Measurements from ENCODE around the gene PKDCC.
"Not testable (repeated sequence)": the region's sequence is repeated elsewhere in the genome, so short reads cannot be mapped to it uniquely, and the experiment has no call there.

Gene PKDCC

DNA sequence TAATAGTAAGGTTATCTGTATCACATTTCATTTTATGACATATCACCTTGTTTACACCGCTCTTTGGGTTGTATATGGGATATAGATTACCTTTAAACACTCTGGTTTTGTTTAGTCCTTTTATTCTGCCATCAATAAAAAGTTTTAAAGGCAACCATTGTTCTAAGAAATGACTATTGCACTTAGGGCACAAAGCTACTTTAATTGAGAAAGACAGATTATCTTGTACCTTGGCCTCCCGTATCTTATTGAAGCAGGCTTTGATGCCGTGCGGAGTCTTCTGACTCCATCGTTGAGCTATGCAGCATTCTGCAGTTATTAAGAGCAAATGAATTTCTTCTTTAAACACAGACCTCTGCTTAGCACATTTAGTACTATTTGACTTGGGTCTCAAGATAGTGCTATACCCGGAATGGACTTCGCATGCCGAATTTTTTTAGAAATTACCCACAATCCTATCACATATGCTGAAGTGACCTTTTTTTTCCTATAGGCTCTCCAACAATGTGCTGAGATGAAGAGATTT, 16.7 kb downstream of the PKDCC start:
- in situ Hi-C loops (cut with MboI; ENCODE audit: low pct_unique_long_range_greater_than_20kb, low sequenced_read_pairs, unreplicated experiment) = no loop called here
- TF ChIP-seq, protein P1, sequence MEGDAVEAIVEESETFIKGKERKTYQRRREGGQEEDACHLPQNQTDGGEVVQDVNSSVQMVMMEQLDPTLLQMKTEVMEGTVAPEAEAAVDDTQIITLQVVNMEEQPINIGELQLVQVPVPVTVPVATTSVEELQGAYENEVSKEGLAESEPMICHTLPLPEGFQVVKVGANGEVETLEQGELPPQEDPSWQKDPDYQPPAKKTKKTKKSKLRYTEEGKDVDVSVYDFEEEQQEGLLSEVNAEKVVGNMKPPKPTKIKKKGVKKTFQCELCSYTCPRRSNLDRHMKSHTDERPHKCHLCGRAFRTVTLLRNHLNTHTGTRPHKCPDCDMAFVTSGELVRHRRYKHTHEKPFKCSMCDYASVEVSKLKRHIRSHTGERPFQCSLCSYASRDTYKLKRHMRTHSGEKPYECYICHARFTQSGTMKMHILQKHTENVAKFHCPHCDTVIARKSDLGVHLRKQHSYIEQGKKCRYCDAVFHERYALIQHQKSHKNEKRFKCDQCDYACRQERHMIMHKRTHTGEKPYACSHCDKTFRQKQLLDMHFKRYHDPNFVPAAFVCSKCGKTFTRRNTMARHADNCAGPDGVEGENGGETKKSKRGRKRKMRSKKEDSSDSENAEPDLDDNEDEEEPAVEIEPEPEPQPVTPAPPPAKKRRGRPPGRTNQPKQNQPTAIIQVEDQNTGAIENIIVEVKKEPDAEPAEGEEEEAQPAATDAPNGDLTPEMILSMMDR (IDR thresholded peaks at IDR 0.05; ENCODE audit: extremely low read depth, insufficient read depth, missing control alignments) = no peak
- DNase-seq (ENCODE audit: low spot score) = no peak

DNA sequence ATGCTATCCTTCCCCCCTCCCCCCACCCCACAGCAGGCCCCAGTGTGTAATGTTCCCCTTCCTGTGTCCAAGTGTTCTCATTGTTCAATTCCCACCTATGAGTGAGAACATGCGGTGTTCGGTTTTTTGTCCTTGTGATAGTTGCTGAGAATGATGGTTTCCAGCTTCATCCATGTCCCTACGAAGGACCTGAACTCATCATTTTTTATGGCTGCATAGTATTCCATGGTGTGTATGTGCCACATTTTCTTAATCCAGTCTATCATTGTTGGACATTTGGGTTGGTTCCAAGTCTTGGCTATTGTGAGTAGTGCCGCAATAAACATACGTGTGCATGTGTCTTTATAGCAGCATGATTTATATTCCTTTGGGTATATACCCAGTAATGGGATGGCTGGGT, 17.9 kb downstream of the PKDCC start:
- DNase-seq (ENCODE audit: low spot score); in situ Hi-C loops (cut with MboI; ENCODE audit: low pct_unique_long_range_greater_than_20kb, low sequenced_read_pairs, unreplicated experiment): not testable (repeated sequence)

DNA sequence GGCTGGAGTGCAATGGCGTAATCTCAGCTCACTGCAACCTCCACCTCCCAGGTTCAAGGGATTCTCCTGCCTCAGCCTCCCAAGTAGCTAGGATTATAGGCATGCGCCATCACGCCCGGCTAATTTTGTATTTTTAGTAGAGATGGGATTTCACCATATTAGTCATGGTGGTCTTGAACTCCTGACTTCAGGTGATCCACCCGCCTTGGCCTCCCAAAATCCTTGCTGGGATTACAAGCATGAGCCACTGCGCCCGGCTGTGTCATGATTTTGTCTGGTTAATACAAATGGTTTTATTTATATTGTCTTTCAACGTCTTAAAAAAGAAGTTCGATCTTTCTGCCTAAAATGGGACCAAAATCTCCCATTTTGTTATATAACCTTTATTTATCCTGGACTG, 19.2 kb downstream of the PKDCC start:
- in situ Hi-C loops (cut with MboI; ENCODE audit: low pct_unique_long_range_greater_than_20kb, low sequenced_read_pairs, unreplicated experiment); DNase-seq (ENCODE audit: low spot score): not testable (repeated sequence)

DNA sequence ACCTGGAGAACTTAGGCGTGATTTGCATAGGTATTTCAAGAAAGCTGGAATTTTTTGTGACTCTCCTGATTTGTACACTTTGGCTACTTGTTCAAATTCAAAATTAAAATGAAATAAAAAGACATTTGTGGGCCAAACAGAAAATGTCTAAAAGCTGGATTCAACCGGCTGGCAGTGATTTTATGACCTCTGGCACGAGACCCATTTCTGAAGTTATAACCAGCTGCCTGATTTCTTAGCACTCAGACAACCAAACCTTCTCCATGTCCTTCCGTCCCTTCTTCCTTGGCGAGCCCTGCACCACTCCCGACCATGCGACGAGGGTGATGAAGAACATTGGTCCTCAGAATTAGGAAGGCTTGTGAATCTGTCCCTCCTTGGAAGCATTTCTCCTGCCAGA, 19.7 kb downstream of the PKDCC start:
- DNase-seq (ENCODE audit: low spot score) = no peak
- in situ Hi-C loops (cut with MboI; ENCODE audit: low pct_unique_long_range_greater_than_20kb, low sequenced_read_pairs, unreplicated experiment) = no loop called here
- TF ChIP-seq, protein P1 (IDR thresholded peaks at IDR 0.05; ENCODE audit: extremely low read depth, insufficient read depth, missing control alignments) = no peak

DNA sequence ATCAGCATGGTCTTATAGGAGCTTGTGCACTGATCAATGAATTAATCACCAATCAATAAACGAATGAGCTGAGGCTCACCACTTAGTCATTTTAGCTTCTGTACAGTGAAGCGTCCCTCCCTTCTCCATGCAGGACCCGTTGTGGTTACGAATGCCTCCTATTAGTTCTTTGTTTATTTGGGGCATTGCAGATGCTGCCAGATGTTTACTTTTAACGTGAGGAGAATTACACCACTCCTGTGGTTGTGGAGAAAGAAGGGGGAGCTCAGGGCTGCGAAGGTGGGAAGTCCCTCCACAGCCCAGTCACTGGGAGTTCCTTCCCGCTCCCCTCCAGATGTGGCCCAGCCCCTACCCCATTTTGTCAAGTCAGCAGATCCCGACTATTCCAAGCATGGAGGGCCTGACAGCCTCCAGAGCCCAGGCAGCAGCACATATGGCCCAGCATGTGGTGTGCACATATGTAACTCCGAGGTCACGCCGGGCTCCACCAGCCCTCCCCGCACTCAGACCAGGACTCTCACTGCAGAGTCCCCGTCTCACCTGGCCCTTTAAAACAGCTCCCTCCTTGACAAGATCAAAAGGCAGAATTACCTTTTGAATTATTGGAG, 20.9 kb downstream of the PKDCC start:
- TF ChIP-seq, protein P1 (IDR thresholded peaks at IDR 0.05; ENCODE audit: extremely low read depth, insufficient read depth, missing control alignments) = no peak
- DNase-seq (ENCODE audit: low spot score) = no peak
- in situ Hi-C loops (cut with MboI; ENCODE audit: low pct_unique_long_range_greater_than_20kb, low sequenced_read_pairs, unreplicated experiment) = no loop called here

DNA sequence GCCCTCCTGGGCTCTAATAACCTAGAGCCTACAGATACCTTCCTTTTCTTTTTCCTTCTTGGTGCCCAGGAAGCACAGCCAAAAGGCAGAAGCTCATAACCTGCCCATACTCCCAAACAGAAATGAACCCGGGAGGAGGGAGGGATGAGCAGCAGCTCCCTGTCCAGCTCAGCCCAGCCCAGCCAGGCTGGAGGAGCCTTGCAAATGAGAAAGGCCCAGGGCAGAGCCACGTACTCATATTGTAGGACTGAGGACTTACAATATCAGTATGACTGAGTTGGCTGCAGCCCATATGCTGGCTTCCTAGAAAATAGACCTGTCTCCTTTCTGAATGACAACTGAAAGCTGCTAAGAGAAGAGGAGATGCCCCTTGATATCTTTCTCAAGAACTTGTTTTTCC, 21.7 kb downstream of the PKDCC start:
- DNase-seq (ENCODE audit: low spot score) = no peak
- TF ChIP-seq, protein P1 (IDR thresholded peaks at IDR 0.05; ENCODE audit: extremely low read depth, insufficient read depth, missing control alignments) = no peak
- in situ Hi-C loops (cut with MboI; ENCODE audit: low pct_unique_long_range_greater_than_20kb, low sequenced_read_pairs, unreplicated experiment) = no loop called here

DNA sequence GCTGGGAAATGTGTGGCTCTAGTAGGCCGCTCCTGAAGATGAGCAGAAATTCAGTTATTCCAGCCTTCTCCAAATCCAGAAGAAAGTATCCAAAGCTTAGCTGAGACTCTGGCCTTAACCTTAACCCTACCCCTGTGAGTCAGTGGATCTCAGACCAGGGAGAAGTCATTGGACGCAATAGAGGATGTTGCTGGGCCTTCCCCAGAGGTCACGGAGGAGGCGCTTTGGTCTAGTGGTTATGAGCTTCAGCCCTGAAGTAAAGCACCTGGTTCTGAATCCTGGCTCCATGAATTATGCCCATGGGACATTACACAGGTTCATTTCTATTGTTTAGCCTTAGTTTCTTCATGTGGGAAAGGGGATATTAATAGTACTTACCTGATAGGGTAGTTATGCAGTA, 24.0 kb downstream of the PKDCC start:
- no peak for DNase-seq (ENCODE audit: low spot score)
- in situ Hi-C loops (cut with MboI; ENCODE audit: low pct_unique_long_range_greater_than_20kb, low sequenced_read_pairs, unreplicated experiment) = no loop called here
- TF ChIP-seq, protein P1 (IDR thresholded peaks at IDR 0.05; ENCODE audit: extremely low read depth, insufficient read depth, missing control alignments) = no peak

All from GM13977 (cell line).